Measurements from ENCODE around the gene IQGAP2.

The IQGAP2 gene

DNA sequence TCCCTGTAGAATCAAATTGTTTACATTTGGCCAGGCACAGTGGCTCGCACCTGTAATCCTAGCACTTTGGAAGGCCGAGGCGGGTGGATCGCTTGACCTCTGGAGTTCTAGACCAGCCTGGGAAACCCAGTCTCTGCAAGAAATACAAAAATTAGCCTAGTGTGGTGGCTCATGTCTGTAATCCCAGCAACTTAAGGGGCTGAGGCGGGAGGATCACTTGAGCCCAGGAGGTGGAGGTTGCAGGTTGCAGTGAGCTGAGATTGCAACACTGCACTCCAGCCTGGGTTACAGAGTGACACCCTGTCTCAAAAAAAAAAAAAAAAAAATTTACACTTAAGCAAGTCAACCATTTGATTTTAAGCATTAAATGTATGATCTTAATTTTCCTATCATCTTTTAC lies 17.5 kb upstream of the IQGAP2 start:
- no peak for DNase-seq (ENCODE audit: low spot score)

DNA sequence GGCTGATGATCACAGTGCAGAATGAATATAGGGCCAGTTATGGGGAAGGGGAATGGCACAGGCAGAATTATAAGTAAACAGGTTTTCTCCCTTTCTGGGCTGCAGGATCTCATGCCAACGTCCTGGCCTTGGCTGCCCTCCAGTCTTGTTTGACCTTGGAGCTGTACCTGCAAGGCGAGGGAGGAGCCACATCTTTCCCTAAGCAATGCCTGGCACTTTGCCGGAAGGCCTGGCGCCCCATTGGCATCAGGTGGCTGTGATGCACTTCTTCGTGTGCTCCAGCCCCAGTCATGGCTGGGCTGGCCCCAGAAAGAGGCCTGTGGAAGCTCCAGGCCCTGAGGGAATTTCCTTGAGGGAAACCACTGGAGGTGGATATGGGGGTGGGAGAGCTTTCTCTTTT lies 16.7 kb upstream of the IQGAP2 start:
- DNase-seq (ENCODE audit: low spot score) = no peak

GRCh38 chr5:76388236-76388635 lies 14.8 kb upstream of the IQGAP2 start:
- no peak for DNase-seq (ENCODE audit: low spot score)

DNA sequence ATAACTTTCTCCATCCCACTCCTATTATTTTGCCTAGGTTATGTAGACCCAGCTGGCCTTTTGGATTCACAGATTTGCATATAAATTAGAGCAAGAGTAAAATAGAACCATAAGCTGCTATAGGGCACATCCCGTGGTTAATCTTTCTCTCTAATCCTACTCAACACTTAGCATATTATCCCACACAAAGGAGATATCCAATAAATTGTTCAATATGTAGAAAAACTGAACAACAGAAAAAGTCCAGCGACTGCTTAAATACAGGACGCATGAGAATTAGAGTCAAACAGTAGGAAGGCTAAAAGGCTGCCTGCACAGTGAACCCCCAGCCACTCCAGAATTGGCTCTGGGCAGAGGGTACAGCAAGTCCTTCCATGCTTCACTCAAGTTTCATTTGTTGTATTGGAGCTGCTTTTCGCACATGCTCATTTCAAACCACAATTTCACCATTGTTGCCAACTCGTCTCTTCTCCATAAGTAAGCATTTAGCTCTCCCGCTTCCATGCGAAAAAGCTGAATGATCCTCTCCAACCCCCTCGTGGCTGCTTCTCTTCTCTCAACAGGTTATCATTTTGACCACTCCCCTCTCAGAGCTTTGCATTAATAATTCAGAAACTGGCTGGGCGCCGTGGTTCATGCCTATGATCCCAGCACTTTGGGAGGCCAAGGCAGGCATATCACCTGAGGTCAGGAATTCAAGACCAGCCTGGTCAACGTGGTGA lies 14.1 kb upstream of the IQGAP2 start:
- no peak for DNase-seq (ENCODE audit: low spot score)

DNA sequence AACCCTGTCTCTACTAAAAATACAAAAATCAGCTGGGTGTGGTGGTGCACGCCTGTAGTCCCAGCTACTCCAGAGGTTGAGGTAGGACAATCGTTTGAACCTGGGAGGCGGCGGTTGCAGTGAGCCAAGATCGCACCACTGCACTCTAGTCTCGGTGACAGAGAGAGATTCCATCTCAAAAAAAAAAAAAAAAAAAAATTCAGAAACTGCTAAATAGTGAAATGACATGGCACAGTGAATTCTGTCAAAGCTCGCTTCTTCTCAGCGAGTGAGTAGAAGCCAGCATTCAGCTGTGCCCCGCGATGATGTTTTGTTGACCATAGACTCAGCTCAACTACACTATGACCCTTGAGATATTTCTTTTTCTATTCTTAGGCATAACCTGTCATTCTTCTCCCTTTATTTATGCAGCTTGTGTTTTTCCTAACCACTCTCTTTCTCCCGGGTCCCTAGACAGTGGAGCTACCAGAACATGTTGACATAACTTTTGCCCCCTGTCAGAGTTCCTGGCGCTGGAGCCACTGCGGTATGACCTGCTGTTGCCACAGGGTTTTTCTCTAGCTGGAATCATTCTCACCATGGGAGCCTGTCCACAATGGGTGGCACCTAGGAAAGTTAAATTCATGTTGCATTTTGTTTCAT lies 13.5 kb upstream of the IQGAP2 start:
- DNase-seq (ENCODE audit: low spot score) = no peak

GRCh38 chr5:76391014-76391413 lies 12.1 kb upstream of the IQGAP2 start:
- no peak for DNase-seq (ENCODE audit: low spot score)

DNA sequence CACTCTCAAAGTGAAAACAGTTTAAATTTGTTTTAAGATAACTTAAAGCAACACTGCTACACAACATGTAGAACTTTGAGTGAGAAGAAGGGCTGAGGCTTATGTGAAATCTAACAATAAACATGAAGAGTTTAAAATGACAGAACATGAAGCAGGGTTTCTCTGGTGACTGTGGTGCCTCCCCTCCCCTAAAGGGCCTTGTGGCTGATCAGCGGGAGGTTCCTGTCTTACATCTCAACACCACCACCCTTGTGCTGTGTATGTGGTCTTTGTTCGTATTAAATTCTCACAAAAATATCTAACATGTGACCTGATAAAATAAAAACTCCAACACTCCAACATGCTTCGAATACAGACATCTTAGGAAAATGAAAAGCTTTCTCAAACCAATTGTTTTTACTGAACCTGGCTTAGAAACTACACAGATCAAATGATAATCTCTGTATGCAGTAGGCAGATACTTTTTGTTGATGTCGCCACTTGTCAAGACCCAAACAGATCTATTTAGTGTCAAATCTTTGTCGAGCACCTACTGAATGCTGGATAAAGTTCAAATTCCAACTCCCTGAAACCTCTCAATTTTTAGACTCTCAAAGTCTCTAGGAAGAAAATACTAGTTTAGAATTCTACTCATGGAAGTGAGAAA lies 9.9 kb upstream of the IQGAP2 start:
- DNase-seq (ENCODE audit: low spot score) = no peak

DNA sequence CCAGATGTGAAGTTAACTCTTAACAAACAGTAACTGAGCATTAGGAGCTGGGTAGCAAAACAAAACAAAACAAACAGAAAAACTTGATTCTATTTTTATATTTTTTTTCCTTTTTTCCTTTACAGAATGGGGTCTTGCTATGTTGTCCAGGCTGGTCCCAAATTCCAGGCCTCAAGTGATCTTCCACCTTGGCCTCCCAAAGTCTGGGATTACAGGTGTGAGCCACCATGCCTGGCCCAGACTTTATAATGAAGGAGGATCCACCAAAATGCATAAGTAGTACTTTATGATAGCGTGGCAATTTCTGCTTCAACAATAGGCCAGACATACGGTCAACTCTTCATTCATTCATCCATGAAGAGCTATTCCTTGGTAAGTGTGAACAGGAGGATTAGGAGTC lies 5.9 kb upstream of the IQGAP2 start:
- DNase-seq (ENCODE audit: low spot score) = no peak

GRCh38 chr5:76399268-76399667 lies 3.8 kb upstream of the IQGAP2 start:
- no peak for DNase-seq (ENCODE audit: low spot score)

DNA sequence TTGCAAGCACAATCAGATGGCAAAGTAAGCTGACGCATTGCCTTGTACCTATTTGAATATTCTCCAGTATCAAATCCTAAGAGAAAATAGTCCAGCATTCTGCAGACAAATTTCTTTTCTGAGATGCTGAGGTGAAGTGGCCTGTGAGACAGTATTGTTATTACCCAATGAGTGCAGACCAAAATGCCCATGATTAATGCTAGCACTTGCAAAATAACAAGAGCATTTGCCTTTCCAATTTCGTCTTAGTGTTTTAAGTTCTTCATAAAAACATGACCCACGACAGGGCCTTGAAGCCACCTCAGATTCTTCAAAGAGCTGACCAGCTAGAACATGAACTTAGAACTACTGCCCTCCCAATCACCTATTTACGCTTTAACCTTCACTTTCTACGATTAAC lies 2.6 kb upstream of the IQGAP2 start:
- no peak for DNase-seq (ENCODE audit: low spot score)

- no peak for DNase-seq (ENCODE audit: low spot score)
Observed at GRCh38 chr5:76401801-76402250, 1.3 kb upstream of the IQGAP2 start.

DNA sequence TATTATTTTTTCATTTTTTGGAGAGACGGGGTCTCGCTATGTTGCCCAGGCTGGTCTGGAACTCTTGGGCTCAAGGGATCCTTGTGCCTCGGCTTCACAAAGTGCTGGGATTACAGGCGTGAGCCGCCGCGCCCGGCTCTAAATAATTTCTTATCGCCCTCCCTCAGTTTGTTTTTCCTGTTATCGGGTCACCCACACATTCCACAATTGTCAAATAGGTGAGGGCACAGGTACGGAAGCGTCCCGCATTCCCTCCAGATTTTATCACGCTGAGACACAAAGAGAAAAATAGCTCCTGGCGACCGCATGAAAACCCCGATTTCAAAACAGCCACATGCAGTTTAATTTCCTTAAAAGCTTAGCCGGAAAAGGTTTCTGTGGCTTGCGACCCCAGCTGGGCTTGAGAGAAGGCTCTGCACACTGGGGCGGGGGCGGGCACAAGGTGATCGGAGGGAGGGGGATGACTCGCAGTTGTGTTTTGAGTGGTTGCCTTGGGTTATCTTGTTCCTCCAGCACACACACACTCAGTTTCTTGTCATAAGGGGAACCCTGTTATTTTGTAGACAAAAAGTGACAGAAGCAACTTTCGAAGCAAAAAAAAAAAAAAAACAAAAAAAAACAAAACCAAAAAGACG lies 717 bp upstream of the IQGAP2 start:
- peak; percentile 71 for DNase-seq (ENCODE audit: low spot score)

DNA sequence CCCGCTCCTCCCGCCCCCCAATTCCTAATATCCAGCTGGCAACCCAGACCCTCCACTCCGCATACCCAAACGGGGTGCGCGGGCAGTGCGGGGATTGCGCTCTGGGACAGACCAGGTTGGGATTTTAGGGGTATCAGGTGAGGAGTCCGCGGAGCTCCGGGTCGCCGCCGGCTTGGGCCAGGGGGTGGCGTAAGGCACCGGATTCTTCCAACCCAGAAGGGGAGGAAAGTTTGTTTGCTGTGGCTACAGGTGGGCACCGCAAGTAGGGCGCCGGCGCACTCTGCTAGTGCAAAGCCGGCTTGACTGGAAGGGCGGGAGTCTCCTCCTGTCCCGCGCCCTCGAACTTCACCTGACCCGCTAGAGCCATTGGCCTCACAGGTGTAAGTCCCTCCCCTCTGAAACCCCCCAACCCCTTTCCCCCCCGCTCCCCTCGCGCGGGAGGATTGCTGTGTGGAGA lies 709 bp downstream of the IQGAP2 start:
- peak; percentile 59 for DNase-seq (ENCODE audit: low spot score)

DNA sequence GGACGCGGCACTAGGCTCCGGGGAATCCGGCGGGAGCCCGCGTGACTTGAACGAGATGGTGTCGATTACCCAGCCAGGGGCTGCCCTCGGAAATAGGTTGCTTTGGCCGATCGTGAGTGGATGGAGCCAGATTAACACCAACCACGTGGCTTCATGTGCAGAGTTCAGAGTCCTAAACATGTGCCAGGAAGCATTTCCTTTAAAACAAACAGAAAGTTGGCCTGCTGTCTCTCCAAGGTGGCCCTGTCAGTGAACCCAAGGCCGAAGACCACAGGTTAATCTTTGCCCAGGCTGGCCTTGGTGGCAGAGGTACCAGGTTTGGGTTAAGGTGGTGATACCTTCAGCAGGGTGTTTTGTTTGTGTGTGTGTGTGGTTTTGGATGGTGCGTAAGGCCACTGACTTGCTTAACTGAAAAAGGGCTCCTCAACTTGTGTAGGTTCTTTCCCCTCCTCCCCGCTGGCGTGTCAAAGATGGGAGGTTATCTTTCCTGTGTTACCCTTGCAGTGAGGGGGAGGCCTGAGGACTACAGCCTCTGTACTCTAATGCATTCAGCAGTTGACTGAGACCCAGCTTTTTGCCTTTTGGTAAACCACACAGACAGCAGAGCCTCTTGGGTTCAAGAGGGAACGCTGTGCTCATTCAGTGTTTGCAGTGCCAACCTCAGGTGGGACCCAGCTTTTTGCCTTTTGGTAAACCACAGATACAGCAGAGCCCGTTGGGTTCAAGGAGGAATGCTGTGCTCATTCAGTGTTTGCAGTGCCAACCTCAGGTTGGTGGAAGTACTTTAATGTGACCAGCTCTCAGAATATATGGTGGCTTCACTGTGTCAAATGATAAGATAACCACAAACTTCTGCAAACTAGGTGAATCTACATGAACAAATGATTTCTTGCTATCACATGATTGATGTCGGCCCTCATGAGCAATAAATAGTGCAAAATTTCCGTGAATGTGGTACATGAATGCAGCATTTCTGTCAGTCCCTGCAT lies 1.4 kb downstream of the IQGAP2 start:
- DNase-seq (ENCODE audit: low spot score) = peak; percentile 19

DNA sequence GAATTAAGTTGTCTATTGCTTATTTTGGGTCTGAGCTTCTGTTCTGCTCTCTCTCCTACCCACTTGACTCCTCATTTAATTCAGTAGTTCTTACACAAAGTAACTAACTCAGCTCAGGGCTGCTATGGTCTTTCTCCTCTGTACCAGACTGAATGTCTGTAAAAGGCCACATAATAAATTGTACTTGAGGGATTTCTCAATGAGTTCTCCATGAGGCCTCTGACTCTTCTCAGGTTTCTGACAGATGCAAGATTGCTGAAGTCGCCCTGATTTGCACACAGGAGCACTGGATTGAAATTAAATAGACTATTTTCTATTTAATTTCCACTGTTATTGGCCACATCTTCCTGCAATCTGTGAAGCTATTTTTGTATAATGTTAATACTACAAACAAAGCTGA lies 2.9 kb downstream of the IQGAP2 start:
- no peak for DNase-seq (ENCODE audit: low spot score)

DNA sequence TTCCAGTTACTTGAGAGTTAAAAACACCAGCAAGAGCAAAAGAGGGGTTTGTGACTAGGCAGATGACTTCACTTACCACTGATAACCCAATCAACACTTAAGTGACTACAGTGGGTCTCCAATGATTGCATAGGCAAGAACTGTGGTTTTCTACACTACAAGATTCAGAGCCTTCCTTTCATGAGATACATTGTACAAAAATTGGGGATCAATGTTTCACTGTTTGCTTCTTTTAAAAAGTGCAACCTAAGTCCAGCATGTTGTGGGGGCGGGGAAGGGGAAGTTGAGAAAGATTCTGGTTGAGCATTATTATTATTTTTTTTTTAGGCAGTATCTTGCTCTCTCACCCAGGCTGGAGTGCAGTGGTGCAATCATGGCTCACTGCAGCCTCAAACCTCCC lies 3.6 kb downstream of the IQGAP2 start:
- DNase-seq (ENCODE audit: low spot score) = no peak

GRCh38 chr5:76408104-76408654 lies 5.1 kb downstream of the IQGAP2 start:
- DNase-seq (ENCODE audit: low spot score) = no peak

DNA sequence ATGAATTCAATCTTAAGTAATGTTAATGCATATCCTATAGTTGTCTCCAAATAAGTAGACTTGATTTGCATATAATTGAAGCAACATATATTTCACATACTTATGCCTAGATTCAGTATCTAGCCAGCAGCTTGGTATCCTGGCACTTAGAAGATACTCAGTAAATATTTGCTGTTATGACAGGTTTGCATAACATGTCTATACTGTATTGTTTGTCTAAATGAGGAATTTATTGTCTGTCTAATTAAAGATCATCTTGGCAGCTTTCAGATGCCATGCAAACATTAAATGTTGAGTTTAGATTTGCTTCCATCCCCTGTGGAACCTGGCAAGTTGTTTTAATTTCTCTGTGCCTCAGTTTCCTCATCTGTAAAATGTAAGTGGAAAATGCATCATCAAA lies 9.4 kb downstream of the IQGAP2 start:
- DNase-seq (ENCODE audit: low spot score) = no peak

DNA sequence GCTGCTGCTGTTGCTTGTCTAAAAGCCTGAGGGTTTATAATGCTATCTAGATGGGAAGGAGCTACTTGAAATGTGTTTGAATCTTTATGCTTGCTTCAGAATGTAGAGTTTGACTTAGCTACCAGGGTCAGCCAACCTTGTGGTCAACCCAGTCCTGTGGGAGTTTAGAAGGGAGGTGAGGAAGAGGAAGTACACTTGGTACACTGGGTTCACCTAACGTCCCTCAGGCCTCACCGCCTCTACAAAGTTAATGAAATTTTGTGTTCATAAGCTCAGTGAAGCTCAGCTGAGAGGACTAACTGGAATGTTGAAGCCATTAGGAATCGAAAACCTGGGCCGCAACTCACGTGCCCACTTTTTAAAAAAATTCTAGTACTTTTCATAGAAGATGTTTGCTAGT lies 10.7 kb downstream of the IQGAP2 start:
- DNase-seq (ENCODE audit: low spot score) = no peak

GRCh38 chr5:76414788-76415187 lies 11.7 kb downstream of the IQGAP2 start:
- DNase-seq (ENCODE audit: low spot score) = no peak

DNA sequence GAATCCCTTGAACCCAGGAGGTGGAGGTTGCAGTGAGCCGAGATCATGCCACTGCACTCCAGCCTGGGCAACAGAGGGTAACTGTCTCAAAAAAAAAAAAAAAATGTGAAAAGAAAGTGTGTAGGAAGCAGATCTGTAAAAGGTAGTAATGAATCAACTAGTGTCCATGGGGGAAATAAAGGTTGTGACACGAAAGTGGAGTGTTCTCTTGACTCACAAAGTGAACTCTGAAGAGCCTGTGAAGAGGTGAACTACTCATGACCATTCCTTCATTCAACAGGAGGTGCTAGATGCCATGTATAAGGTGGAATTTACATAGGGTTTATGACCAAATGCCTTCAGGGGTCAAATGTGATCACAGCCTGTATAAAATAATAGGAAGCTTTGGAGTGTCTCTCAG lies 12.8 kb downstream of the IQGAP2 start:
- DNase-seq (ENCODE audit: low spot score) = no peak
